Measurements from ENCODE around the gene MYPOP.
"Not testable (repeated sequence)": the region's sequence is repeated elsewhere in the genome, so short reads cannot be mapped to it uniquely, and the experiment has no call there.

MYPOP gene

GRCh38 chr19:45905011-45905410 lies 2.6 kb upstream of the MYPOP start:
- no peak for DNase-seq

GRCh38 chr19:45902651-45903625 lies 525 bp upstream of the MYPOP start:
- DNase-seq: peak; percentile 99 to 100

GRCh38 chr19:45901432-45901911 lies 941 bp downstream of the MYPOP start:
- DNase-seq: peak; percentile 49 to 59

DNA sequence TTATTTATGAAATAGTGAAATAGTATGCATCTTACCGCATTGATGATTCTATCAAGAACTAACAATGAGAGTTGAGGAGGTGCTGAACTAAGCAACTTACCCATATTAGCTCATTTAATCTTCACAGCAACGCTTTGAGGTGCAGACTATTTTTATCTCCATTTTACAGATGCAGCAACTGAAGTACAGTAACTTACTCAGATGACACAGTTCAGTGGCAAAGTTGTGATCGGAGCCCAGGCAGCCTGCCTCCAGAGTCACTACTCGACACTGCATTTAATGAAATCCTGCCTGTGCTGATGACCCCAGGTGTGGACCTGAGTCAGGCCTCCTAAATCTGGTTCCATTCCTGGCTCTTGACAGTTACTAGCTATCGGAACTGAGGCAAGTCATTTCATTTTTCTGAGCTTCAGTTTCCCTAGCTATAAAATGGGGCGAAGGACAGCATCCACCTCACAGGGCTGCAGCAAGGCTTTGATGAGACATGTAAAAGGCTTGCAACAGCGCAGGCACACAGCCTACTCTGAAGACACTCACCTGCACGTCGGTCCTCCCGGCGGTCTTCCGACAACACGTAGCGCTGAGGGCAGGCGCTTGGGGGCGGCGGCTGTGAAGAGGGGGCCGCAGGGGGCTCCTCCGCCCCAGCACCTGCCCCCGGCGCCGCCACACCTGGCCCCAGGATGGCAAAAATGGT lies 1.5 kb downstream of the MYPOP start:
- DNase-seq: no peak

DNA sequence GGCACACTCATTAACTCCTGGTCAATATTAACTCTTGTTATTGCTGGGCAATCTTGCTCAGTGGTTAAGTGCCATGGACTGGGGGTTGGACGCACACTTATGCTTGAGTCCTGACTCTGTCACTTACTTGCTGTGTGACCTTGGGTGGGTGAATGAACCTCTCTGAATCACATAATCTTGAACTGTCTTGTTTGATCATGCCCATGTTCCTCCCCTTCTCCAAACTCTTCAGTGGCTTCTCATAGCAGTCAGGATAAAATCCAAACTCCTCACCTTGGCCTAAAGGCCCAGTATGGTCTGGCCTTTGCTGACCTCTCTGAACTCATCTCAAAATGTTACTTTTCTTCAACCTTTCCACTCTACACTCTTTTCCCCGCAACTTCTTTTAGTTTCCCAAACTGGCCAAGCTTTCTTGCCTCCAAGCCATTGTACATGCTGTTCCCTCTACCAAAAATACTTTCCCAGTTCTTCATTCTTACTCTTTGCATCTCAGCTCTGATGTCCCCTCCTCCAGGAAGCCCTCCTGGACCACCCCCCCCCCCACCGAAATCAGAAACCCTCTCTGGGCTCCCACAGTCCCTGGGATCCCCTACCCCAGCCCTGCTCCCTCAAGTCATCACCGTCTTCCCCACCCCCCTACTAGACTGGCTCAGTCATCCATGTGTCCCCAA lies 2.4 kb downstream of the MYPOP start:
- DNase-seq: no peak

GRCh38 chr19:45899253-45899652 lies 3.2 kb downstream of the MYPOP start:
- no peak for DNase-seq

GRCh38 chr19:45897261-45897812 lies 5.1 kb downstream of the MYPOP start:
- no peak for DNase-seq

- not testable (repeated sequence) for DNase-seq
These were observed 6.3 kb downstream of the MYPOP start for GRCh38 chr19:45895983-45896599.

GRCh38 chr19:45895519-45895972 lies 6.9 kb downstream of the MYPOP start:
- DNase-seq: no peak

DNA sequence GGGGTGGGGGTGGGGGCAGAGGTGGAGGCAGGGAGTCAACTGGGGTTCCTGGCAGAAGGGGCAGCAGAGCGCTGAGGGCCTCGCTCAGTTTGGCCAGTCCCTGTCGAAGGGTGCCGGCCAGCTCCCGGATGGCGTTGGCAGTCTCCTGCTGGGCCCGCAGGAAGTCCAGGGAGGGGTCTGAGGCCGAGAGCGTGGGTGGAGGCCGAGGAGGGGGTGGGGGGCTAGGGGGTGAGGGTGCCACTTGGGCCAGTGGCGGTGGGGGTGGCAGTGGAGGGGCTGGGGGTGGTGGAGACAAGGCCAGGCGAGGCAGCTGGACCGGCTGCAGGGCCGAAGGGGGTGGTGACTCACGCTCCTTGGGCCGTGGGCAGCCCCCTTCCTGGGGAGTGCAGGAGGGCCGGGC lies 11.5 kb downstream of the MYPOP start:
- no peak for DNase-seq

- DNase-seq: no peak
These were observed 13.1 kb downstream of the MYPOP start for GRCh38 chr19:45889210-45889885.

DNA sequence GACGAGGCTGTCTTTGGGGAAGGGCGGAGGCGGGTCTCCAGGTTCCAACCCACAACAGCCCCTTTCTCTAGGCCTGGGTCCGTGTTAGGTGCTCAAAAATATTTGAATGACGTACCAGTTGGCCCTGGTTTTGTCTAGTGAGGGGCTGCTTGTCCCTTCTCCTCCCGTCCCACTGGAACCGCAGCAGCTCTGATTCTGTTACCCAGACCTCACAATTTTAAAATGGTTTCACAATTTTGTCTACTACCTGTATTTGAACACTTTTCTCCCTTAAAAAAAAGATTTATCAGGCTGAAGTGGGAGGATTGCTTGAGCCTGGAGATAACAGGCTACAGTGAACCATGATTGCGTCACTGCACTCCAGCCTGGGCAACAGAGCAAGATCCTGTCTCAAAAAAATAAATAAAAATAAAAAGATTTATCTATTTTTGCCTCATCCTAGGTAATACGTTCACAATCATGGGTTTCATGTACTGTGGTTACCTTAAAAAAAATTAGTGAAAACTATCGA lies 15.2 kb downstream of the MYPOP start:
- peak in 1 of 2 experiments; percentile 38 for DNase-seq

- DNase-seq: peak; percentile 93 to 94
These were observed 15.8 kb downstream of the MYPOP start for GRCh38 chr19:45886427-45887199.

DNA sequence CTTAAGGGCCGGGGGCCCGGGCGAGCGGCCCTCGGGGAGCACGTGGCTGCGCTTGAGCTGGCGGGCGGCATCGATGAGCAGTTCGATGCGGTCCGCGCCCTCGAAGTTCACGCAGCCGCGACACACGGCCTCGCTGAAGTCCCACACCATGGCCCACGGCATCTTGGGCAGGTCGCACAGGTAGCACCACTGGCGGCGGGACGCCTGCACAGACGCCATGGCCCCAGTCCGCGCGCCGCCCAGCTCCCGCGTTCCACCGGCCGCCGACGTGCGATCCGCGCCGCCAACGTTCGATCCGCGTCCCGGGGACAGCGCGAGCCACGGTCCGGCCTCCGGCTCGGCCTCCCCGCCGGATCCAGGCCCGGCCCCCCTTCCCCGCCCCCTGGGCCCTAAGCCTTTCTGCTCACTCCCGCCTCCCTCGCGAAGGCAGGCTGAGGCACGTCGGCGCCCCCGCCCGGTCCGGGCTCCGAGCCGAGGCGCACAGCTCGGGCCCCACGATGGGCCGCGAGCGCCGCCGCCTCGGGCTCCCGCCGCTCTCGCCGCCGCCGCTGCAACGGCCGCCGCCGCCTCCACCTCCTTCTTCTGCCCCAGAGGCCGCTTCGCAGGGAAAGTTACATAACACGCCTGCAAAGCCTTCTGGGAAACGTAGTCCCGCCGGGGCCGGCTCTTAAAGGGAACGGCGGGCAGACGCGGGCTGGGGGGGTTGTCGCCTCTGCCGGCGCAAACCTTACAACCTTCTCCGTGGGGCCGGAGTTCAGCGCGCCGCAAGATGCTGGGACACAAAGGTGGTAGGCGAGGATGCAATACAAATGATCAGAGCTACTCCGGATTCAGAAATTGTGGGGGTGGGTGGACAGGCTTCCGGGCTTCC lies 16.6 kb downstream of the MYPOP start, which contains the start of gene IRF2BP1:
IRF2BP1 (minus strand) TSS at position 586 of the 871 bp plus-strand sequence; CDS start at position 219, 367 bp downstream.
- peak; percentile 90 to 92 for DNase-seq

GRCh38 chr19:45884682-45885555 lies 17.5 kb downstream of the MYPOP start:
- peak in 1 of 2 experiments; percentile 62 for DNase-seq

- peak in 1 of 2 experiments; percentile 32 for DNase-seq
These were observed 18.3 kb downstream of the MYPOP start for GRCh38 chr19:45883881-45884681.

DNA sequence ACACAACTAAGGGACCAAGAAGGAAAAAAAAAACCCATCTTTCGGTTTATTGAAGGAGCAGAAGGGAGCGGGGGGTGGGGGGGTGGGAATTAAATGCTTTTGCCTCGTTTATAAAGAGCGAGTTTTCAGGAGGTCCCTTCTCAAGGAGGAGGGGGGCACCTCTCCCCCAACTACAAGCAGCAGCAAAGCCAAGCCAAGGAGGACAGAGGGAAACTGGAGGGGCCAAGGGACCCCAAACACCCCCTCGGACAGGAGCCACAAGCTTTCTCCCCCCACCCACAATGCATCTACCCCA lies 18.9 kb downstream of the MYPOP start:
- DNase-seq: no peak
